ENCODE results near the gene PLEKHA1.

PLEKHA1 gene

DNA sequence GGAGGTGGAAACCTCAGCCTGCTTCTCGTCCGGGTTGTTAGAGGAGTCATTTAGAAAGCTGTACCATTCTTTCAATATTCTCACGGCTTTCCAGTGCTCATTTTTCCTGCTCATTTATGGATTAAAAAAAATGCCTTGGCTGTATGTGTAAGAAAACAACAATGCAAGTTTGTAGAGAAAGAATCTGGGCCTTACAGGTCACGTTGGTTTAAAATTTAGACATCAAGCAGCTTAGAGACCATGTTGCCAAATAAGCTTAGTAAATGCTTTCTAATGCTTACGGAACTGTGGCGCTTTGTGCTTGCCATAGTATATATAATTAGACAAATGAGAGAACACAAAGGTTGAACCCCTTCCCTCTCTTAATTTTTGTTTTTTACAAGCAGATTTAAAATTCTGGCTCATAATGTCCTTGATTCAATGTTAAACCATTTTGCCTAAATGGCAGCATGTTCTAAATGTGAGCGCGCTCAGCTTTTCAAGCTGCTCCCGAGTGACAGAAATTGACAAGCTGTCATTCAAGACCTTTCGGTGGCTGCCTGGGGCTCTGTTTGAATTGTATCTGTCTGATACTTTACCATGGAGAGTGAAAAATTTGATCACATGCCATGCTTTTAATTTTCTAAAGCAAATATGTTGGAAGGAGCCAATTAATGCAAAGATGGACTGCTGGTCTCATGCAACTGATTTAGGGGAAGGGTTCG is 81.0 kb downstream of the PLEKHA1 start:
- DNase-seq (ENCODE audit: low spot score), result no peak
- TF ChIP-seq, protein P1, sequence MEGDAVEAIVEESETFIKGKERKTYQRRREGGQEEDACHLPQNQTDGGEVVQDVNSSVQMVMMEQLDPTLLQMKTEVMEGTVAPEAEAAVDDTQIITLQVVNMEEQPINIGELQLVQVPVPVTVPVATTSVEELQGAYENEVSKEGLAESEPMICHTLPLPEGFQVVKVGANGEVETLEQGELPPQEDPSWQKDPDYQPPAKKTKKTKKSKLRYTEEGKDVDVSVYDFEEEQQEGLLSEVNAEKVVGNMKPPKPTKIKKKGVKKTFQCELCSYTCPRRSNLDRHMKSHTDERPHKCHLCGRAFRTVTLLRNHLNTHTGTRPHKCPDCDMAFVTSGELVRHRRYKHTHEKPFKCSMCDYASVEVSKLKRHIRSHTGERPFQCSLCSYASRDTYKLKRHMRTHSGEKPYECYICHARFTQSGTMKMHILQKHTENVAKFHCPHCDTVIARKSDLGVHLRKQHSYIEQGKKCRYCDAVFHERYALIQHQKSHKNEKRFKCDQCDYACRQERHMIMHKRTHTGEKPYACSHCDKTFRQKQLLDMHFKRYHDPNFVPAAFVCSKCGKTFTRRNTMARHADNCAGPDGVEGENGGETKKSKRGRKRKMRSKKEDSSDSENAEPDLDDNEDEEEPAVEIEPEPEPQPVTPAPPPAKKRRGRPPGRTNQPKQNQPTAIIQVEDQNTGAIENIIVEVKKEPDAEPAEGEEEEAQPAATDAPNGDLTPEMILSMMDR (IDR thresholded peaks at IDR 0.05), result no peak
- H3K27ac ChIP-seq, result no peak overlapping the region
- no peak overlapping the region for H3K4me3 ChIP-seq

DNA sequence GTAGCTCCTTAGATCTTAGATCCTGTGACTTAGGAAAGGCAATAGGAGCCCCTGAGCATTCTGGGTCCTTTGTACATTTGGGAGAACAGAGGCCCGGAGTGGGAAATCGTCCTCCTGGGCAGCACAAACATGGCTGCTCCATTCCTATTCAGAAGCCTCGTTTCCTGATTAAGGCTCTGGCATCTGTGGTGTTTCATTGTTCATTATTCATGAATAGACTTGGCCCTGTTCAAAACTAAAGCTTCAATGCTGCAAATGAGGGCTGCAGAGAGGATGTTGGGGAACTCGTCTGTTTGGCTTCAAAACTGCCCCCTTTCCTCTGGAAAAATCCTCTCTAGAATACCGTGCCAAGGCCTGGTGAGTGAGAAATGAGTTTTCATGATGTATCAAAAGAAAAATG is 83.4 kb downstream of the PLEKHA1 start:
- no peak overlapping the region for H3K27ac ChIP-seq
- DNase-seq (ENCODE audit: low spot score), result no peak
- TF ChIP-seq, protein P1 (IDR thresholded peaks at IDR 0.05), result no peak
- no peak overlapping the region for H3K4me3 ChIP-seq

DNA sequence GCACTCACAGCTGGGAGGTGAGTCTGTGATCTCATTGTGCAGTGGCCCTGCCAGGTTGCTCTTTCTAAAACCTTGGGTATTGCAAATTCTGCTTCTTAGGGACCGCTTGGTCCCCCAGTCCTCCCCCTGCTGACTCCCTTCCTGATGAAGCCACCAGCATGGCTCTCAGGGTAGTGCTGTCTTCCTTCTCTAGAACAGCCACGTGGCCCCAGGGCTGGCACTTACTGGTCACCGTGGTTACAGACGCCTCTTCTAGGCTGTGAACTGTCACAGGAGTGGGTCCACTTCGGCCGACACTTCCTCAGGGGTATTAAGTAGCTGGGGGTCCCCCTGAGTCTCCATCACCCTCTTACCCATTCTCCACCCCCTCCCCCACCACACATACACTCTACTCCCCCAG is 84.2 kb downstream of the PLEKHA1 start:
- Histone ChIP-seq H3K4me3 (no peak overlapping the region), H3K27ac (no peak overlapping the region)
- no peak for DNase-seq (ENCODE audit: low spot score)
- TF ChIP-seq, protein P1 (IDR thresholded peaks at IDR 0.05), result no peak

DNA sequence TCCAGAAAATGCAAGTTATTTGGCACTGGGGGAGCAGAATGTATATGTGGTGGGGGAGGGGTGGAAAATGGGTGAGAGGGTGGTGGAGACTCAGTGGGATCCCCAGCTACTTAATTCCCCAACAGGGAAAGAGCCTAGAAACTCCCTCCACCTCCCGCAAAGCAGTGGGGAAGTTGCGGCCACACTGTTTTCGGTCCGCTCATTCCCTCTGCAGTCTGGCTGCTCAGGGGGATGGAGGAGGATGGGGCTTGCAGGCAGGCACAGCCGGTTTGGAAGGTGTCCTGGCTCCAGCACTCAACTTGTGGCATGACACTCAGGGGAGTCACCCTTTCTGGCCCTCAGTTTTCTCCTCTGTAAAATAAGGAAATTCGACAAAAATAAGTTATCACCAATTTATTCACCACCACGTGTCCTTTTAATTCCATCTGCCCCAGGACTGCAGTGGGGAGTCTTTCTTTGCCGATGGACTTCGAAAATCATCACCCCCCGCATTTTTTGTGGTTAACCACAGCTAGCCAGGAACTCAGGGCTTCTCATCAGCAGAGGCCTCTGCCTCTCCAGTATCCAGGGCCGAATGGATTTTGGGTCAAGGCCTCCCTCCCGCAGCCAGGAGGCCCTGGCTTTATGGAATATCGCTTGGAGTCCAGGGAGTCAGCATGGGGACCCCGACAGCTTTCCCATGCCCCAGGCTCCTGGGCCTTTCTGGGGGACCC is 85.2 kb downstream of the PLEKHA1 start:
- H3K27ac ChIP-seq, result no peak overlapping the region
- TF ChIP-seq, protein P1 (IDR thresholded peaks at IDR 0.05), result no peak
- no peak overlapping the region for H3K4me3 ChIP-seq
- no peak for DNase-seq (ENCODE audit: low spot score)

DNA sequence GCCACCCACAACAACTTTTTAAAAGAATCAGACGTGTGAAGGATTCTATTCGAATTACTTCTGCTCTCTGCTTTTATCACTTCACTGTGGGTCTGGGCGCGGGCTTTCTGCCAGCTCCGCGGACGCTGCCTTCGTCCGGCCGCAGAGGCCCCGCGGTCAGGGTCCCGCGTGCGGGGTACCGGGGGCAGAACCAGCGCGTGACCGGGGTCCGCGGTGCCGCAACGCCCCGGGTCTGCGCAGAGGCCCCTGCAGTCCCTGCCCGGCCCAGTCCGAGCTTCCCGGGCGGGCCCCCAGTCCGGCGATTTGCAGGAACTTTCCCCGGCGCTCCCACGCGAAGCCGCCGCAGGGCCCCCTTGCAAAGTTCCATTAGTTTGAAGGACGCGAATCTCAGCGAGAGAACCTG is 86.4 kb downstream of the PLEKHA1 start:
- TF ChIP-seq, protein P1 (IDR thresholded peaks at IDR 0.05), result no peak
- peak overlapping the region; percentile 73 to 96 for H3K27ac ChIP-seq
- DNase-seq (ENCODE audit: low spot score), result no peak
- peak overlapping the region; percentile 98 for H3K4me3 ChIP-seq

DNA sequence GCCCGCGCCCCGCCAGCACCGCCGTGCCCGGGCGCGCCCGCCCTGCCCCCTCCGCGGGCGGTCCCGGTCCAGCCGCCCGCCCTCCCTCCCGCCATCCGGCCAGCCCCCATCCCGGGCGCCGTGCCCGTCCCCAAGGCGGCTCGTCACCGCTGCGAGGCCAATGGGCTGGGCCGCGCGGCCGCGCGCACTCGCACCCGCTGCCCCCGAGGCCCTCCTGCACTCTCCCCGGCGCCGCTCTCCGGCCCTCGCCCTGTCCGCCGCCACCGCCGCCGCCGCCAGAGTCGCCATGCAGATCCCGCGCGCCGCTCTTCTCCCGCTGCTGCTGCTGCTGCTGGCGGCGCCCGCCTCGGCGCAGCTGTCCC is 86.8 kb downstream of the PLEKHA1 start, which contains the start of gene HTRA1:
TSS of gene HTRA1 (plus strand) at position 187 of the 362 bp plus-strand sequence. CDS start at position 287, 100 bp downstream.
- no peak for DNase-seq (ENCODE audit: low spot score)
- TF ChIP-seq, protein P1 (IDR thresholded peaks at IDR 0.05), result no peak
- H3K4me3 ChIP-seq, result peak within 1 kb of the TSS; percentile 98
- peak within 1 kb of the TSS; percentile 75 to 96 for H3K27ac ChIP-seq
